ENCODE results near the gene FGGY.

Gene FGGY

DNA sequence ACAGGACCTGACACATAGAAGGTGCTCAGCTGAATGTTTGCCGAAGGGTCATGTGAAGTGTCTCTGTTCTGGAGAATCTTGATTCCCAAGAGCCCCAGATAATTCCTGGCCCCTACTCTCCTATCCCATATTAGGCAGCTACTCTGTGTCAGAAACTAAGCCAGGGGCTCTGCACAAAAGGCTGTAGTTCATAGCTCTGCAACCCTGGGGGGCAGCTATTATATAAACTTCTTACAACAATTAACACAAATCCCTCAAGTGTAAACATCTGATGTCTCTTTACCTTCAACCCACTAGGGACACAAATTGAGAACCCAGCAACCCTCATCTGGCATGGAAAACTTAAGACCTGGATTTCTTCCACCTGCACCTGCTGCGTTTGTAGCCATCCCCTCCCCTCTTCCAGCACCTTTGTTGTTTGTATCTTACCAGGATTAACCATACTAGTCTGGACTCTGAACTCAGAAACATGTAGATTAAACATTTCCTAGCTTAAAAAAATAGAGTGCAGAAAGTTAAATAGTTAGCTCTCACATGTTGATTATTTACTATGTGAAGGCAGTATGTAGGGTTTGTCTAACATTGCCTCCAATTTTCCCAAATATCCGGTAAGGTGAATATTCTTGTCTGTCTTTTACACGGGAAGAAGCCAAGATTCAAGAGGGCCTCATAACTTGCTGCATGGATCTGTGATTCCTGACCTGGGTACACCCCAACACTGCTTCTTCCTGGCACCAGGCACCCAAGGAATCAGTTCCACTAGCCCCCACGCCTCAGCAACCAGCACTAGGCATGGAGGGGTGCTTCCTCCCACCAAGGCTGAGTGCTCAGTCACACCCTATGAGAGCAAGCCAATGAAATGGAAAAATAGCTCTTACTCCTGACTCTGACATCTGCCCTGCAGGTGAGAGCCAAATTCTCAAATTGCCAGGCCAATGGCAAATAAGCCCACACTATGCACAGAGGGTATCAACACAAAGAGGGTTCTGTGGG lies 297.2 kb downstream of the FGGY start:
- DNase-seq (ENCODE audit: low read depth): no peak
- TF ChIP-seq, protein P1, sequence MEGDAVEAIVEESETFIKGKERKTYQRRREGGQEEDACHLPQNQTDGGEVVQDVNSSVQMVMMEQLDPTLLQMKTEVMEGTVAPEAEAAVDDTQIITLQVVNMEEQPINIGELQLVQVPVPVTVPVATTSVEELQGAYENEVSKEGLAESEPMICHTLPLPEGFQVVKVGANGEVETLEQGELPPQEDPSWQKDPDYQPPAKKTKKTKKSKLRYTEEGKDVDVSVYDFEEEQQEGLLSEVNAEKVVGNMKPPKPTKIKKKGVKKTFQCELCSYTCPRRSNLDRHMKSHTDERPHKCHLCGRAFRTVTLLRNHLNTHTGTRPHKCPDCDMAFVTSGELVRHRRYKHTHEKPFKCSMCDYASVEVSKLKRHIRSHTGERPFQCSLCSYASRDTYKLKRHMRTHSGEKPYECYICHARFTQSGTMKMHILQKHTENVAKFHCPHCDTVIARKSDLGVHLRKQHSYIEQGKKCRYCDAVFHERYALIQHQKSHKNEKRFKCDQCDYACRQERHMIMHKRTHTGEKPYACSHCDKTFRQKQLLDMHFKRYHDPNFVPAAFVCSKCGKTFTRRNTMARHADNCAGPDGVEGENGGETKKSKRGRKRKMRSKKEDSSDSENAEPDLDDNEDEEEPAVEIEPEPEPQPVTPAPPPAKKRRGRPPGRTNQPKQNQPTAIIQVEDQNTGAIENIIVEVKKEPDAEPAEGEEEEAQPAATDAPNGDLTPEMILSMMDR (conservative IDR thresholded peaks at IDR 0.05; ENCODE audit: low read length): no peak
- no peak overlapping the region for H3K4me3 ChIP-seq (ENCODE audit: low read length)

DNA sequence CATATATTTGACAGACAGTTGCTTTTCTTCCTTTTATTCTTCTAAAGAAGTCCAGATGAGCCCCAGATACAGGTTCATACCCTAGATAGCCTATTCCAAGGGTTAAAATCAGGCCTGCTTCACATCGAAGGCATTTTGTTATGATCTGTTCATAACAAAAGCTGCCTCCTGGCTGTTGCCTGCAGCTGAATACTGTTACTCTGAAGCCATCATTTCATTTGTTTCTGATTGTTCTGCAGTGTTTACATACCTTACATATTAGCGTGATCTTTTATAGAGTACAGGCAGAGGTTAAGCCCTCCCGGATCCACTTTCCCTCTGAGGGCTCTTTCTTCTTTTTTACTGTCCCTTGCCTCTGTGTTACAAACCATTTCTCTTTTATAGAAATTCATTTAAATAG lies 298.9 kb downstream of the FGGY start:
- DNase-seq (ENCODE audit: low read depth): peak; percentile 83
- TF ChIP-seq, protein P1 (conservative IDR thresholded peaks at IDR 0.05; ENCODE audit: low read length): peak; percentile 36
- H3K4me3 ChIP-seq (ENCODE audit: low read length): no peak overlapping the region

DNA sequence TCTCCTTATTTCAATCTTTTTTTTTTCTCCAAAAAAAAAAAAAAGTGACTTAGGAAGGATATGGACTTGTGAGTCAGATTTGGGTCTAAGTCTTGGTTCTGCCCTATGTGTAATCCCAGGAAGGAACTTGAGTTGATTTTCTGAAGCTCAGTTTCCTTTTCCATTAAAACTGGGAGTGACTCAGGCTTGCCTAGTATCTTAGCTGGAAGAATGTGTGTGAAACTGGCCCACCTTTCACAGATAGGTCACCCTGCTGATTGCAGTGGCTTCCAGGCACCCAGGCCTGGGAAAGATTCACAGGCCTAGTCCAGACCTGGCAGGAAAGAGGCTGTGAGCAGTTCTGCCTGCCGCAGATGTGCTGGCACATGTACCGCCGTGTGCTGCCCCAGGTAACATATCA lies 299.5 kb downstream of the FGGY start:
- peak; percentile 81 for DNase-seq (ENCODE audit: low read depth)

DNA sequence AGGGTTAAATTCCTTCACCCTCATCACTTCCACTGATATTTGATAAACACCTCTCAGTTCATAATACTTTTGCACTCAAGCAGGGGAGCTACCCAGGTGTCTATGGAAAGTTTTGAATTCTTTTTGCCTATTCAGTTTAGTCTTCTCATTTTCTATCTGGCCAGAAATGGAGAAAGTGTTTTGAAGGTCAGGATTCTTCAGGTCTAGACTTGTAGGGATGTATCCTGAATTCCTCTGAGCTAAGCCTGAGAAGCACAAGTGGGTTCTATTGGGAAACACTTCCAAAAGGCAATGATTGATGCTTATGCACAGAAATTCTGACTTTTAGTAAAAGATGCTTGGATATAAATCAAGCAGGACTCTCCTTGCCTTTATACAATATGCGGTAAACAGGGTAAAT lies 300.1 kb downstream of the FGGY start:
- H3K4me3 ChIP-seq (ENCODE audit: low read length): no peak overlapping the region
- DNase-seq (ENCODE audit: low read depth): peak; percentile 11
- TF ChIP-seq, protein P1 (conservative IDR thresholded peaks at IDR 0.05; ENCODE audit: low read length): no peak

More for the DNA sequence above, 299.5 kb downstream of the FGGY start:
- TF ChIP-seq, protein P1 (conservative IDR thresholded peaks at IDR 0.05; ENCODE audit: low read length): no peak
- H3K4me3 ChIP-seq (ENCODE audit: low read length): no peak overlapping the region

- DNase-seq (ENCODE audit: low read depth): no peak
- TF ChIP-seq, protein P1 (conservative IDR thresholded peaks at IDR 0.05; ENCODE audit: low read length): no peak
- no peak overlapping the region for H3K4me3 ChIP-seq (ENCODE audit: low read length)
These were observed 300.7 kb downstream of the FGGY start for GRCh38 chr1:59597420-59598119.

DNA sequence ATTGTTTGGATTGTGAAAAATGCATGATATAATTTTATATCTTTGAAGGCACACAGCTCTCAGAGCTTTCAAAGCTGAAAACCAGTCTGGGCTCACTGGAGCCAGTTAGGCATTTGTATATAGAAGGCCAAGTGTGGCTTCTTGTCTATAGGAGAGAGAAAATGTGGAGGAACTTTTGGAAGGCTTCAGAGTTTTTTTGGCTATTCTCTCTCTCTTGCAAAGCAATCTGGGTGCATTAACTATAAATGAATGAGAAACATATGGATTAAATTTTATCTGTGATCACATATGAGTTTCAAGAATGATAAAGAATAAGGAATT lies 301.2 kb downstream of the FGGY start:
- no peak for DNase-seq (ENCODE audit: low read depth)
- no peak overlapping the region for H3K4me3 ChIP-seq (ENCODE audit: low read length)
- TF ChIP-seq, protein P1 (conservative IDR thresholded peaks at IDR 0.05; ENCODE audit: low read length): no peak

All from AG10803 (cell line).